ENCODE results near the gene TNS1. TPM values are rescaled to one million over a fixed set of nuclear protein-coding genes. Genes with fewer than 3 reads are reported as not detected.

TNS1 gene
- total and polyA plus RNA-seq, 2 experiments from 2014 or later, result 81.6 to 99.3 TPM

- in situ Hi-C loops (cut with MboI), result no loop called here
- Histone ChIP-seq H4K20me1 (ENCODE audit: insufficient read depth) (no peaks in the 10 kb centered on the region), H2AFZ (no peak overlapping the region), H3K4me1 (ENCODE audit: insufficient read depth) (no peaks in the 10 kb centered on the region), H3K27me3 (replicated peaks; ENCODE audit: insufficient read depth) (no peaks in the 10 kb centered on the region), H3K9me2 (ENCODE audit: insufficient read depth) (no peaks in the 10 kb centered on the region), H3K36me3 (ENCODE audit: low read depth) (no peaks in the 10 kb centered on the region), H3K4me3 (no peak overlapping the region), H3K9ac (no peak overlapping the region), H3K79me2 (ENCODE audit: insufficient read depth) (no peaks in the 10 kb centered on the region), H3K4me2 (ENCODE audit: unreplicated experiment) (no peak overlapping the region), H3K27ac (no peak overlapping the region), H3F3A (ENCODE audit: insufficient read depth) (no peaks in the 10 kb centered on the region), H3K9me3 (ENCODE audit: low read depth) (no peaks in the 10 kb centered on the region)
- TF ChIP-seq EZH2phosphoT487 (IDR thresholded peaks at IDR 0.05; ENCODE audit: insufficient read depth, low read depth) (no peak), EZH2 (IDR thresholded peaks at IDR 0.05; ENCODE audit: insufficient read depth, poor library complexity, severe bottlenecking) (no peak)
- DNase-seq, result no peak
- WGBS, 2 experiments (ENCODE audit: low coverage in 1 of 2, low lambda C conversion rate in 2 of 2, missing lambda C conversion rate in 2 of 2), result 84 to 85% methylated on average over 6 to 10 of the region's 10 CpGs
These were observed 19.5 kb upstream of the TNS1 start for GRCh38 chr2:218022131-218022850.

DNA sequence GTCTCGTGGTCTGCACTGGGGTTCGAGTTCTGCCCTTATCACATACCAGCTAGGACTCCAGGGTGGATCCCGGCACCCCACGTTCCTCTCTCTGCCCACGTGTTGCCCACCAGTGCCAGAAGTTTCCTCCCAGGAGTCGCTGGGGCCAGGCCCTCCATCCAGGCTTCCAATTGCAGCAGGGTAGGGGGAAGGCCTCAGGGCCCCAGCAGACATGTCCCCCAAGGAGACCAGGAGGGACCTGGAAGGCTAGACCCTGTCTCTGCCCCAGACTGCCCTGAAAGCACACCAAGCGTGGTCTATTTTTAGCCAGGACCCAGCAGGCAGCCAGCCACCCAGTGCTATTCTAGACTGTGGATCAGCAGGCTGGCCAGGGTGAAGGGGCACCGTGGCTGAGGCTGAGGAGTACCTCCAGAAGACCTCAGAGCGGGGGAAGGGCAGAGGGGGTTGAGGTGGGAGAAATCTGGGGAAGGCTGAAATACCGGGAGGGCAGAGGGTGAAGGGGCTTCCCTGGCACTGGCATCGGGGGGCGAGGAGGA is 18.8 kb upstream of the TNS1 start:
- H3K9ac ChIP-seq, result no peak overlapping the region
- H2AFZ ChIP-seq, result no peak overlapping the region
- 80 to 83% methylated on average over 12 of the region's 12 CpGs for WGBS, 2 experiments (ENCODE audit: low coverage in 1 of 2, low lambda C conversion rate in 2 of 2, missing lambda C conversion rate in 2 of 2)

DNA sequence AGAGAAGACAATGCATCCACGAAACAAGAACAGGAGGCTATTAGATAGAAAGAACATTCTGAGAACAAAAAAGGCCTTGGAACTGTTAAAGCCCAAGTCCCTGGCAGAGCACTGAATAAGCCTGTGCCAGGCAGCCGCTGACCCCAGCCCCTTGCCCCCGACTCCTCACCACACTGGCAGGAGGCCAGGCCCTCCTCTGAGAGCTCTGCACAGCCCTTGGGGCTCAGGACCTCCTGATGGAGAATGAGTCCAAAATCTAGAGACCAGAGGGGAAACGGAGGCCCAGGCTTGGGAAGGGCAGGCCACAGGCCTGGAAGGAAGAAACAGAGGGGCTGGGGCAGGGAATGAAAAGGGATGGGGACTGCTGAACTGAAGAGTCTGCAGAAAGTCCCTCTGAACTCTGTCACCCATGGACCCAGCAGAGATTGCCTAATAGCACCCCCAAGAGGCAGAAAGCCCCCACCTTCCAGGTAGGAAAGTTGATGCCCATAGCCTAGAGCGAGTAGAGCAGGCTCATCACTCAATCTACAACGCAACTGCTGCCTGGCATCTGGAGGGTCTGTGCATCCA is 18.3 kb upstream of the TNS1 start:
- H3K27me3 ChIP-seq (replicated peaks; ENCODE audit: insufficient read depth), result no peaks in the 10 kb centered on the region
- H3K9ac ChIP-seq, result no peak overlapping the region
- no peak overlapping the region for H3K4me2 ChIP-seq (ENCODE audit: unreplicated experiment)
- H3F3A ChIP-seq (ENCODE audit: insufficient read depth), result no peaks in the 10 kb centered on the region
- H3K9me2 ChIP-seq (ENCODE audit: insufficient read depth), result no peaks in the 10 kb centered on the region
- H3K4me1 ChIP-seq (ENCODE audit: insufficient read depth), result no peaks in the 10 kb centered on the region
- H3K4me3 ChIP-seq, result no peak overlapping the region
- no peaks in the 10 kb centered on the region for H3K9me3 ChIP-seq (ENCODE audit: low read depth)
- H2AFZ ChIP-seq, result no peak overlapping the region
- WGBS, 2 experiments (ENCODE audit: low coverage in 1 of 2, low lambda C conversion rate in 2 of 2, missing lambda C conversion rate in 2 of 2), result 82 to 85% methylated on average over 6 of the region's 6 CpGs
- in situ Hi-C loops (cut with MboI), result no loop called here
- TF ChIP-seq EZH2phosphoT487 (IDR thresholded peaks at IDR 0.05; ENCODE audit: insufficient read depth, low read depth) (no peak), EZH2 (IDR thresholded peaks at IDR 0.05; ENCODE audit: insufficient read depth, poor library complexity, severe bottlenecking) (no peak)
- no peaks in the 10 kb centered on the region for H4K20me1 ChIP-seq (ENCODE audit: insufficient read depth)
- DNase-seq, result no peak
- H3K79me2 ChIP-seq (ENCODE audit: insufficient read depth), result no peaks in the 10 kb centered on the region
- no peak overlapping the region for H3K27ac ChIP-seq
- H3K36me3 ChIP-seq (ENCODE audit: low read depth), result no peaks in the 10 kb centered on the region

More for the DNA sequence above, 18.8 kb upstream of the TNS1 start:
- Histone ChIP-seq H3K4me2 (ENCODE audit: unreplicated experiment) (no peak overlapping the region), H3K4me3 (no peak overlapping the region), H3K27ac (no peak overlapping the region), H3K9me3 (ENCODE audit: low read depth) (no peaks in the 10 kb centered on the region), H3K79me2 (ENCODE audit: insufficient read depth) (no peaks in the 10 kb centered on the region), H4K20me1 (ENCODE audit: insufficient read depth) (no peaks in the 10 kb centered on the region), H3K9me2 (ENCODE audit: insufficient read depth) (no peaks in the 10 kb centered on the region), H3K4me1 (ENCODE audit: insufficient read depth) (no peaks in the 10 kb centered on the region), H3F3A (ENCODE audit: insufficient read depth) (no peaks in the 10 kb centered on the region), H3K27me3 (replicated peaks; ENCODE audit: insufficient read depth) (no peaks in the 10 kb centered on the region), H3K36me3 (ENCODE audit: low read depth) (no peaks in the 10 kb centered on the region)
- in situ Hi-C loops (cut with MboI), result no loop called here
- TF ChIP-seq EZH2phosphoT487 (IDR thresholded peaks at IDR 0.05; ENCODE audit: insufficient read depth, low read depth) (no peak), EZH2 (IDR thresholded peaks at IDR 0.05; ENCODE audit: insufficient read depth, poor library complexity, severe bottlenecking) (no peak)
- no peak for DNase-seq

GRCh38 chr2:218020281-218020680 is 17.5 kb upstream of the TNS1 start:
- H3K4me2 ChIP-seq (ENCODE audit: unreplicated experiment), result no peak overlapping the region
- DNase-seq, result no peak
- in situ Hi-C loops (cut with MboI), result no loop called here

More at GRCh38 chr2:218020281-218020680, 17.5 kb upstream of the TNS1 start:
- H2AFZ ChIP-seq, result no peak overlapping the region
- WGBS, 2 experiments (ENCODE audit: low coverage in 1 of 2, low lambda C conversion rate in 2 of 2, missing lambda C conversion rate in 2 of 2), result 93 to 99% methylated on average over 5 of the region's 5 CpGs
- no peaks in the 10 kb centered on the region for H3K79me2 ChIP-seq (ENCODE audit: insufficient read depth)
- H3K9me2 ChIP-seq (ENCODE audit: insufficient read depth), result no peaks in the 10 kb centered on the region
- H3K9ac ChIP-seq, result no peak overlapping the region
- H3K4me1 ChIP-seq (ENCODE audit: insufficient read depth), result no peaks in the 10 kb centered on the region
- H4K20me1 ChIP-seq (ENCODE audit: insufficient read depth), result no peaks in the 10 kb centered on the region
- H3K27me3 ChIP-seq (replicated peaks; ENCODE audit: insufficient read depth), result no peaks in the 10 kb centered on the region
- TF ChIP-seq EZH2phosphoT487 (IDR thresholded peaks at IDR 0.05; ENCODE audit: insufficient read depth, low read depth) (no peak), EZH2 (IDR thresholded peaks at IDR 0.05; ENCODE audit: insufficient read depth, poor library complexity, severe bottlenecking) (no peak)
- H3K9me3 ChIP-seq (ENCODE audit: low read depth), result no peaks in the 10 kb centered on the region
- no peak overlapping the region for H3K27ac ChIP-seq
- H3F3A ChIP-seq (ENCODE audit: insufficient read depth), result no peaks in the 10 kb centered on the region
- no peak overlapping the region for H3K4me3 ChIP-seq
- no peaks in the 10 kb centered on the region for H3K36me3 ChIP-seq (ENCODE audit: low read depth)

Measured in GM23248 (cell line).